ENCODE measurements around the gene TAS1R1. TPM values are rescaled to one million over a fixed set of nuclear protein-coding genes. Genes with fewer than 3 reads are reported as not detected.

Gene TAS1R1
- total and polyA plus RNA-seq, 2 experiments from 2014 or later, result 0.19 TPM; not detected in 1

- Histone ChIP-seq H3K9me2 (ENCODE audit: insufficient read depth) (no peaks in the 10 kb centered on the region), H2AFZ (no peak overlapping the region), H3K79me2 (replicated peaks; ENCODE audit: insufficient read depth) (no peaks in the 10 kb centered on the region), H3K4me1 (ENCODE audit: insufficient read depth) (no peaks in the 10 kb centered on the region), H3K36me3 (ENCODE audit: insufficient read depth) (no peaks in the 10 kb centered on the region), H3K4me2 (no peak overlapping the region), H3K4me3 (no peak overlapping the region), H4K20me1 (replicated peaks; ENCODE audit: insufficient read depth) (no peaks in the 10 kb centered on the region), H3F3A (replicated peaks; ENCODE audit: low read depth) (no peaks in the 10 kb centered on the region), H3K27me3 (ENCODE audit: insufficient read depth) (no peaks in the 10 kb centered on the region), H3K27ac (ENCODE audit: low read depth) (no peak overlapping the region)
- Mint-ChIP-seq H3K36me3 (ENCODE audit: low read depth) (no peaks in the 10 kb centered on the region), H3K27me3 (ENCODE audit: insufficient read depth, low read depth, poor library complexity) (peaks cover 6% of the 10 kb centered on the region), H3K4me1 (0 out of 3 replicates have a peak, but pooled peaks cover 5% of the 10 kb centered on the region), H3K4me3 (no peak overlapping the region), H3K27ac (no peak overlapping the region), H3K9me3 (no peaks in the 10 kb centered on the region)
- no peak for DNase-seq (ENCODE audit: low spot score)
- TF ChIP-seq, protein P1, sequence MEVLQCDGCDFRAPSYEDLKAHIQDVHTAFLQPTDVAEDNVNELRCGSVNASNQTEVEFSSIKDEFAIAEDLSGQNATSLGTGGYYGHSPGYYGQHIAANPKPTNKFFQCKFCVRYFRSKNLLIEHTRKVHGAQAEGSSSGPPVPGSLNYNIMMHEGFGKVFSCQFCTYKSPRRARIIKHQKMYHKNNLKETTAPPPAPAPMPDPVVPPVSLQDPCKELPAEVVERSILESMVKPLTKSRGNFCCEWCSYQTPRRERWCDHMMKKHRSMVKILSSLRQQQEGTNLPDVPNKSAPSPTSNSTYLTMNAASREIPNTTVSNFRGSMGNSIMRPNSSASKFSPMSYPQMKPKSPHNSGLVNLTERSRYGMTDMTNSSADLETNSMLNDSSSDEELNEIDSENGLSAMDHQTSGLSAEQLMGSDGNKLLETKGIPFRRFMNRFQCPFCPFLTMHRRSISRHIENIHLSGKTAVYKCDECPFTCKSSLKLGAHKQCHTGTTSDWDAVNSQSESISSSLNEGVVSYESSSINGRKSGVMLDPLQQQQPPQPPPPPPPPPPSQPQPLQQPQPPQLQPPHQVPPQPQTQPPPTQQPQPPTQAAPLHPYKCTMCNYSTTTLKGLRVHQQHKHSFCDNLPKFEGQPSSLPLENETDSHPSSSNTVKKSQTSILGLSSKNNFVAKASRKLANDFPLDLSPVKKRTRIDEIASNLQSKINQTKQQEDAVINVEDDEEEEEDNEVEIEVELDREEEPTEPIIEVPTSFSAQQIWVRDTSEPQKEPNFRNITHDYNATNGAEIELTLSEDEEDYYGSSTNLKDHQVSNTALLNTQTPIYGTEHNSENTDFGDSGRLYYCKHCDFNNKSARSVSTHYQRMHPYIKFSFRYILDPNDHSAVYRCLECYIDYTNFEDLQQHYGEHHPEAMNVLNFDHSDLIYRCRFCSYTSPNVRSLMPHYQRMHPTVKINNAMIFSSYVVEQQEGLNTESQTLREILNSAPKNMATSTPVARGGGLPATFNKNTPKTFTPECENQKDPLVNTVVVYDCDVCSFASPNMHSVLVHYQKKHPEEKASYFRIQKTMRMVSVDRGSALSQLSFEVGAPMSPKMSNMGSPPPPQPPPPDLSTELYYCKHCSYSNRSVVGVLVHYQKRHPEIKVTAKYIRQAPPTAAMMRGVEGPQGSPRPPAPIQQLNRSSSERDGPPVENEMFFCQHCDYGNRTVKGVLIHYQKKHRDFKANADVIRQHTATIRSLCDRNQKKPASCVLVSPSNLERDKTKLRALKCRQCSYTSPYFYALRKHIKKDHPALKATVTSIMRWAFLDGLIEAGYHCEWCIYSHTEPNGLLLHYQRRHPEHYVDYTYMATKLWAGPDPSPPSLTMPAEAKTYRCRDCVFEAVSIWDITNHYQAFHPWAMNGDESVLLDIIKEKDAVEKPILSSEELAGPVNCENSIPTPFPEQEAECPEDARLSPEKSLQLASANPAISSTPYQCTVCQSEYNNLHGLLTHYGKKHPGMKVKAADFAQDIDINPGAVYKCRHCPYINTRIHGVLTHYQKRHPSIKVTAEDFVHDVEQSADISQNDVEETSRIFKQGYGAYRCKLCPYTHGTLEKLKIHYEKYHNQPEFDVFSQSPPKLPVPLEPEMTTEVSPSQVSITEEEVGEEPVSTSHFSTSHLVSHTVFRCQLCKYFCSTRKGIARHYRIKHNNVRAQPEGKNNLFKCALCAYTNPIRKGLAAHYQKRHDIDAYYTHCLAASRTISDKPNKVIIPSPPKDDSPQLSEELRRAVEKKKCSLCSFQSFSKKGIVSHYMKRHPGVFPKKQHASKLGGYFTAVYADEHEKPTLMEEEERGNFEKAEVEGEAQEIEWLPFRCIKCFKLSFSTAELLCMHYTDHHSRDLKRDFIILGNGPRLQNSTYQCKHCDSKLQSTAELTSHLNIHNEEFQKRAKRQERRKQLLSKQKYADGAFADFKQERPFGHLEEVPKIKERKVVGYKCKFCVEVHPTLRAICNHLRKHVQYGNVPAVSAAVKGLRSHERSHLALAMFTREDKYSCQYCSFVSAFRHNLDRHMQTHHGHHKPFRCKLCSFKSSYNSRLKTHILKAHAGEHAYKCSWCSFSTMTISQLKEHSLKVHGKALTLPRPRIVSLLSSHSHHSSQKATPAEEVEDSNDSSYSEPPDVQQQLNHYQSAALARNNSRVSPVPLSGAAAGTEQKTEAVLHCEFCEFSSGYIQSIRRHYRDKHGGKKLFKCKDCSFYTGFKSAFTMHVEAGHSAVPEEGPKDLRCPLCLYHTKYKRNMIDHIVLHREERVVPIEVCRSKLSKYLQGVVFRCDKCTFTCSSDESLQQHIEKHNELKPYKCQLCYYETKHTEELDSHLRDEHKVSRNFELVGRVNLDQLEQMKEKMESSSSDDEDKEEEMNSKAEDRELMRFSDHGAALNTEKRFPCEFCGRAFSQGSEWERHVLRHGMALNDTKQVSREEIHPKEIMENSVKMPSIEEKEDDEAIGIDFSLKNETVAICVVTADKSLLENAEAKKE (CRISPR knock-in tag; IDR thresholded peaks at IDR 0.05), result no peak
- TF ChIP-seq EZH2phosphoT487 (IDR thresholded peaks at IDR 0.05; ENCODE audit: unreplicated experiment), result no peak
- no peak for ATAC-seq
Measured at GRCh38 chr1:6510493-6510892, 44.6 kb upstream of the TAS1R1 start.

DNA sequence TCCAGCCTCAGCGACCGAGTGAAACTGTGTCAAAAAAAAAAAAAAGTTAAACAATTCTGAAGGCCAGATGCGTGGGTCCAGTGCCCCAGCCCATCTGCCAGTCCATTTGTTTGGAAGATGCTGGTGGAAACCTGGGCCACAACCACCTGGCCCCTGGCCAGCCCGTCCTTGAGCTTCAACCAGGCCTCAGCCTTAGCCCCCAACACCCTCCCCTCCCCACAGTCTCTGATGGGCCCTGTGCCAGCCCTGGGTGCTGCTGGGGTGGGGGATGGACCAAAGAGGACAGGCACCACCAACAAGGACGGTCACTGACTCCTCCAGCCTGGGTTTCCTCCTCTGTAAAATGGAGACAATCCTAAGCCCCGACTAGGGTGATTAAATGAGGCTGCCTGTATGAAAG lies 44.1 kb upstream of the TAS1R1 start:
- Histone ChIP-seq H3K79me2 (replicated peaks; ENCODE audit: insufficient read depth) (no peaks in the 10 kb centered on the region), H2AFZ (no peak overlapping the region), H3K4me3 (no peak overlapping the region), H3K4me1 (ENCODE audit: insufficient read depth) (no peaks in the 10 kb centered on the region), H3F3A (replicated peaks; ENCODE audit: low read depth) (no peaks in the 10 kb centered on the region), H4K20me1 (replicated peaks; ENCODE audit: insufficient read depth) (no peaks in the 10 kb centered on the region), H3K27ac (ENCODE audit: low read depth) (no peak overlapping the region), H3K36me3 (ENCODE audit: insufficient read depth) (no peaks in the 10 kb centered on the region), H3K9me2 (ENCODE audit: insufficient read depth) (no peaks in the 10 kb centered on the region), H3K27me3 (ENCODE audit: insufficient read depth) (no peaks in the 10 kb centered on the region), H3K4me2 (no peak overlapping the region)
- Mint-ChIP-seq H3K4me1 (0 out of 3 replicates have a peak, but pooled peaks cover 5% of the 10 kb centered on the region), H3K36me3 (ENCODE audit: low read depth) (no peaks in the 10 kb centered on the region), H3K27me3 (ENCODE audit: insufficient read depth, low read depth, poor library complexity) (peaks cover 6% of the 10 kb centered on the region), H3K4me3 (no peak overlapping the region), H3K27ac (no peak overlapping the region), H3K9me3 (no peaks in the 10 kb centered on the region)
- DNase-seq (ENCODE audit: low spot score), result no peak
- no peak for ATAC-seq
- TF ChIP-seq STAT1 (IDR thresholded peaks at IDR 0.05; ENCODE audit: unreplicated experiment), result no peak
- TF ChIP-seq REST (IDR thresholded peaks at IDR 0.05; ENCODE audit: unreplicated experiment), result no peak
- no peak for TF ChIP-seq ZNF331 (CRISPR knock-in tag; IDR thresholded peaks at IDR 0.05; ENCODE audit: low read depth)
- no peak for TF ChIP-seq POLR2AphosphoS5 (IDR thresholded peaks at IDR 0.05; ENCODE audit: low read depth)
- TF ChIP-seq ZNF114 (CRISPR knock-in tag; IDR thresholded peaks at IDR 0.05), result no peak
- no peak for TF ChIP-seq EZH2phosphoT487 (IDR thresholded peaks at IDR 0.05; ENCODE audit: unreplicated experiment)
